Loucy (cell line): ENCODE data around the gene UGGT2.

Experiments
- CTCF ChIP-seq: fragments of 200-600 bp; sonication (generic); conservative IDR thresholded peaks from 2 replicates; pipeline ENCODE4 v1.5.1; 2014; ENCODE audit warnings: mild to moderate bottlenecking, antibody characterized with exemption, low read length
- EZH2phosphoT487 ChIP-seq: fragments of 200-600 bp; IDR thresholded peaks from 2 replicates; pipeline ENCODE4 v1.6.1; 2018; ENCODE audit warnings: antibody characterized with exemption, mild to moderate bottlenecking, moderate library complexity, borderline replicate concordance

- TF ChIP-seq EZH2phosphoT487: no peak
- TF ChIP-seq CTCF: no peak
Observed at GRCh38 chr13:95987841-95988240, 65.4 kb downstream of the UGGT2 start.
